GM18505 (cell line): ENCODE data around the gene MRPS31.

Experiments used
- ATAC-seq: cut with Tn5 transposase; IDR thresholded peaks from one replicate; pipeline ENCODE4 v1.9.1; 2021; ENCODE audit not compliant: unreplicated experiment
- POLR2A ChIP-seq: IDR thresholded peaks from 4 replicates; pipeline ENCODE4 v1.6.1; 2011; ENCODE audit warnings: borderline replicate concordance; ENCODE audit not compliant: insufficient read depth, insufficient read length; ENCODE audit errors: extremely low read depth

Gene MRPS31

DNA sequence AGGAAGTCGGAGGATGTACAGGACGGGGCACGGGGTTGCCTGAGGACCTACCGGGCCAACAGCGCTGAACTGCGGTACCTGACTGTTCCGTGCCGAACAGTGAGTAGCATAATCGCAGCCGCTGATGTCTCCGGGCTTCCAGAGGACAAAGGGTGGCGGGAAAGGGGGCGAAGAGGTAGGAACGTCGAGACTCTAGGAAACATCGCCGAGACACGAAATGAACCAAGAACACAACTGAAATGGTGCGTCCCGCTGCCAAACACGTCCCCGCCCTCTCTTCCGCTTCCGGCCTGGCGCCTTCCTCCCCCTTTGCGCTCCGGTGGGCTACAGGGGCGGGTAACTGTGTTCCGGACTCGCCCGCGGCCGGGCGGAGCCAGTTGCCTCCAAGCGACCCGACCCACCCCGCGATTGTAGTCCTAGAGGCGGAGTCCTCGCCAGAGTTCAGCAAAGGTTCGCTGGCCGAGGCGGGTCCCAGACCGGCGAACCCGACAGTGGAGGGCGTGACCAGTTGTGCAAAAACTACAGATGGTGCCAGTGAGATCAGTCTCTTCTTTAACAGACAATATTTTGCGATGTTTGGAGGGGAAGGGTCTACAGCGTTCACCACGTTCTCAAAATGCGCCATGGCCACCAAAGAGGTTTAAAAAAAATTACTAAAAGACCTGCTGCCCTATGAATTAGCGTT, at the start of gene MRPS31:
MRPS31 (minus strand) TSS at position 257 of the 685 bp plus-strand sequence; CDS start at position 203, 54 bp downstream.
- peak; percentile 99 for ATAC-seq
- peak; percentile 90 for TF ChIP-seq POLR2A

DNA sequence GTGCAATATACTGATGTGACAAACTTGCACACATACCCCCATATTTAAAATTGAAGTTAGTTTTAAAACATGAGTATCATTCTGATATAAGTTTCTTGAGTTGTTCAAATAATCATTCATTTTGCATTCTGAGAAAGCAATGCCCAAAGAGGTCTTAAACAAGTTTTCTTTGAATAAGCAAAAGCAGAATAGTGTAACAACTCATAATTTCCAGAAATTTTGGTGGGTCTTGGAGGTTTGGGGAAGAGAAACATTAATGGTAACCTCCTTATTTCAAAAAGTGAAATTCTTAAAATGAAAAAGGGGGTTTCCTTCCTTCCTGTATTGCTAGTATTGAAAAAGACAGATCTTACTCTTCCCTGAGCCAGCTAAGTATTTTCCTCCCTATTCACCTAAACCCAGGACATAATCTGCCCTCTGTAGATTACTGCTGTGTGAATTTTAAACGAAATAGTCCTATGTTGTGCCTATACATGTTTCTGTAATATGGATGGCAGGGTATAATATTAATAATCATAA, 48.9 kb upstream of the MRPS31 start:
- no peak for TF ChIP-seq POLR2A
- no peak for ATAC-seq

DNA sequence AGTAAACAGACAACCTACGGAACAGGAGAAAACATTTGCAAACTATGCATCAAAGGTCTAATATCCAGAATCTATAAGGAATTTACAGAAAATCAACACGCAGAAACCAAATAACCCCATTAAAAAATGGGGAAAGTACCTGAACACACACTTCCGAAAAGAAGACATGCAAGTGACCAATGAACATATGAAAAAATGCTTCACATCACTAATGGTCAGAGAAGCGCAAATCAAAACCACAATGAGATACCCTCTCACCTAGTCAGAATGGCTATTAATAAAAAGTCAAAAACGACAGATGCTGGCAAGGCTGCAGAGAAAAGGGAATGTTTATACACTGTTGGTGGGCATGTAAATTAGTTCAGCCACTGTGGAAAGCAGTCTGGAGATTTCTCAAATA, 47.9 kb upstream of the MRPS31 start:
- TF ChIP-seq POLR2A = no peak
- ATAC-seq = no peak

DNA sequence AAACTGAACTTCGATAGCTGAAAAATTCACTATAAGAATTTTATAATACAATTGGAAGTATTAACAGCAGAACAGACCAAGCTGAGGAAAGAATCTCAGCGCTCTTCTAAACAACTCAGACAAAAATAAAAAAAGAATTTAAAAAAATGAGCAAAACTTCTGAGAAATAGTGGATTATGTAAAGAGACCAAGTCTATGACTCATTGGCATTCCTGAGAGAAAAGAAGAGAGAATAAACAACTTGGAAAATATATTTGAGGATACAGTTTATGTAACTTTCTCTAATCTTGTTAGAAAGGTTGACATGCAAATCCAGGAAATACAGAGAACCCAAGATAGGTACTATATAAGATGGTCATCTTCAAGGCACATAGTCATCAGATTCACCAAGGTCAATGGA, 43.8 kb upstream of the MRPS31 start:
- no peak for TF ChIP-seq POLR2A
- no peak for ATAC-seq

DNA sequence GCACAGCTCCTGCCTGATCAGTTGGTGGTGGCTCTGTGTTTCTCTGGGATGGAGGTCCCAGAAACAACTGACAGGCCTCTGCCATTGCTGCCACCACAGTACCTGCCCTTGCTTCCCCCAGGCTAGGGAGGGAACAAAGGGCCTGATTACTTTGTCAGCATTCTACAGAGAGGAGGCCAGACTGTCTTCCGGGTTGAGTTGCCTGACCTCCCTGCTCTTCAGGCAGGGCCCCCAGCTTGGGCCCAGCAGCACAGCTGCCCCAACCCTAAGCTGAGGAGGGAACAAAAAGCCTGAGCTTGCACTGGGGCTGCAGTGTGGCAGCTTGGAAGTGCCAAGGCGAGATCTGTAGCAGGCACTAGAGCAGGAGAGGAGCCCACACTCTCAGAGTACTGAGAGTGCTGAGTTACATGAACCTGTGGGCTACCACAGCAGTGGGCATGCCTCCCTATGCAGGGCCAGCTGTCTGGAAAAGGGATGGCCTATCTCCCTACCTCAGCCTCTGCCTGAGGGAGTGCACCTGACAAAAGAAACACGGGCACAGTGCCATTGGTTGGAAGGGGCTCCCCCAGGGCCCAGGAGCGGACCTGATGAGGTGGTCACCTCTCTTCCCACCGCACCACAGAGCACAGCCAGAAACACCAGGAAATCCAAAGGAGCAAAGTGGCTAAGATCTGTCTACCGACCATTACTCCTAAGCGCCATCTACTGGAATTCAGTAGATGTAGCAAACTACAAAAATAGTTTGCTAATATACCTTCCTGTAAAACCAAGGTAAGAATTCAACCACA, 42.9 kb upstream of the MRPS31 start:
- no peak for ATAC-seq
- no peak for TF ChIP-seq POLR2A

DNA sequence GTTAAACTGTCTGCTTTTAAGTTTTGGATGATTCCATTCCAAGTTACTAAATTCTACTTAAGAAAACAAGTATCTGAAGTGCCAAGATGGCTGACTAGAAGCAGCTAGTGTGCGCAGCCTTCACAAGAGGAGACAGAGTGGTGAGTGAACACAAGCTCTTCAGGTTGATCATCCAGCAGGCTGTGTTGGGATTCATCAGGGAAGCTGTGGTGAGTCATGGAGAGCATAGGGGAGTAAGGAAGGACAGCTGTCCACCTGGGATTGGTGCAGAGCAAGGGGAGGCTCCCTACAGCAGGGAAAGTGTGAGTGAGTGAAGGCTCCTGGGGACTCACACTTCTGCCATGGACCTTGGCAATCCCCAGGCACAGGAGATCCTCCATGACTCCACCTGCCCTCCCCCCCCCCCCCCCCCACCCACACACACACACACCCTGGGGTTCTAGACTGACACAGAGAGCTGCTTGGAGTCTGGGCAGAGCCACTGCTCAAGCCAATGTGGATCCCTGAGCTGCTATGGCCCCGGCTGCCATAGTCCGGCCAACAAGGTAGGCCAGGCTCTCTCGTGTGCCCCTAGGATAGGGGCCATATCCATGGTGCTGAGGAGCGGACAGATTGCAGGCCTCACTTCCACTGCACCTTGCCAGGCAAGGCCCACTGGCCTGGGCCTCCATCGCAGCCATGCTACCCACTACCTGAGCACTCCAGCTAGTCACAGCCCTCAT, 41.9 kb upstream of the MRPS31 start:
- TF ChIP-seq POLR2A = no peak
- ATAC-seq = no peak

DNA sequence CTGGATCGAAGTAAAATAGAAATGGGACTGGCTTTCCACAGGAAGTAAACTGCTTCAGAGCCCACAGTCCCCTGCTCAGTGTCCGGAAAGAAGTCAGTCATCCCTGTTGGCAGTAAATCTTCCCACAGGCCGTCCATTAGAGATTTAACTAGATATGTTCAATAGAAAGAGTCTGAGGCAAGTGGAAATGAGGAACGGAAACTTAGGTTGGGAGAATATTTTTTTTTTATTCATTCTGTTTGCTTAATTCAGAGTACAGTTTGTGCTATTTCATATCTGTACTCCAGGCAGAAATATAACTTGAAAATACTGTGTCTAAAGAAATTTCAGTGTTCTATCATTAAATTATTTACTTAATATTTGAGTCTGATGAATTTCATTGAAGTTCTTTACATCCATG, 41.1 kb upstream of the MRPS31 start:
- ATAC-seq = no peak
- no peak for TF ChIP-seq POLR2A

DNA sequence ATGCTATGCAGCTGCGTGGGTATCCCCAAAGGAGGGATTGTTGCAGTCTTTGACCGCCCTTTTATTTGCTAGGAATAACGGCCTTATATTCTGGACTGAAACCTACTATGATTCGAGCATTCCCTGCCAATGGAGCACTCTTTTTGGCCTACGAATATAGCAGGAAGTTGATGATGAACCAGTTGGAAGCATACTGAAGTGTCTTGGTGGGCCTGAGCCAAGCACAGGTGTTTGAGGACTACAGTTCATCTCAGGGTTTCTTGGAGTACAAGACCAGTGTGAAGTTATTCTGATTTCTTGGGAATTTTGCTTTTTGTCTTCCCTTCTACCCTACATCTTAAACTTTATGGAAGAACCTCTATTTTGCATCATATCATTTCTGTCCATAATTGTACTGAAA, 38.5 kb upstream of the MRPS31 start:
- TF ChIP-seq POLR2A = no peak
- ATAC-seq = no peak

DNA sequence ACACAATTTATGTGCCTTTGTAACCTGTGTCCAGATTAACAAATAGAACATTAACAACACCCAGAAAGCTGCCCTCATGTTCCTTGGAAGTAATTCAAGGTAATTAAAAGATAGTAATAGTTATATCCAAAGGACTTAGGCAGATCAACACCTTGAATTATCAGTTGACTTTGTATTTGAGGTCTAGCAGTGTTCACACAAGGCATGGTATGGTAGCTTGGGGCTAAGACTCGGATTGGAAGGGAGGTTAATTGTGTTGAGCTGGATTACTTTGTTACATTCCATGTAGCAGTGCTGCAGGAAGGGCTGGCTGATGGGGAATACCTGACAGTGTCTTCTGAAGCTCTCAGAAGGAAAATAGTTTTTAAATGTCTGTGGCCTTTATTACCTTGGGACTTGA, 35.3 kb upstream of the MRPS31 start:
- no peak for TF ChIP-seq POLR2A
- no peak for ATAC-seq

DNA sequence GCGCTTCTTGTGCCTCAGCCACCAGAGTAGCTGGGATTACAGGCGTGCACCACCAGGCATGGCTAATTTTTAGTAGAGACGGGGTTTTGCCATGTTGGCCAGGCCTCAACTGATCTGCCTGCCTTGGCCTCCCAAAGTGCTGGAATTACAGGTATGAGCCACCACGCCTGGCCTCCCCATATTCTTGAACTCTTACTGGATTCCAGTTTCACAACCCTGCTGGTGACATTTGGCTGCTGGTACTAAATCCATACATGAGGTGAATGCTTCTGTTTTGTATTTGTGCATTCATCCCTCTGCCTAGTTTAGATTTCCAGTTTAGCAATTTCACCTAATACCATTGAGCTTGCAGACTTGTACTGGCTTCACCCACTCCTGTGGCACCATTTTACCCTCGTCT, 32.3 kb upstream of the MRPS31 start:
- TF ChIP-seq POLR2A = no peak
- ATAC-seq = no peak

DNA sequence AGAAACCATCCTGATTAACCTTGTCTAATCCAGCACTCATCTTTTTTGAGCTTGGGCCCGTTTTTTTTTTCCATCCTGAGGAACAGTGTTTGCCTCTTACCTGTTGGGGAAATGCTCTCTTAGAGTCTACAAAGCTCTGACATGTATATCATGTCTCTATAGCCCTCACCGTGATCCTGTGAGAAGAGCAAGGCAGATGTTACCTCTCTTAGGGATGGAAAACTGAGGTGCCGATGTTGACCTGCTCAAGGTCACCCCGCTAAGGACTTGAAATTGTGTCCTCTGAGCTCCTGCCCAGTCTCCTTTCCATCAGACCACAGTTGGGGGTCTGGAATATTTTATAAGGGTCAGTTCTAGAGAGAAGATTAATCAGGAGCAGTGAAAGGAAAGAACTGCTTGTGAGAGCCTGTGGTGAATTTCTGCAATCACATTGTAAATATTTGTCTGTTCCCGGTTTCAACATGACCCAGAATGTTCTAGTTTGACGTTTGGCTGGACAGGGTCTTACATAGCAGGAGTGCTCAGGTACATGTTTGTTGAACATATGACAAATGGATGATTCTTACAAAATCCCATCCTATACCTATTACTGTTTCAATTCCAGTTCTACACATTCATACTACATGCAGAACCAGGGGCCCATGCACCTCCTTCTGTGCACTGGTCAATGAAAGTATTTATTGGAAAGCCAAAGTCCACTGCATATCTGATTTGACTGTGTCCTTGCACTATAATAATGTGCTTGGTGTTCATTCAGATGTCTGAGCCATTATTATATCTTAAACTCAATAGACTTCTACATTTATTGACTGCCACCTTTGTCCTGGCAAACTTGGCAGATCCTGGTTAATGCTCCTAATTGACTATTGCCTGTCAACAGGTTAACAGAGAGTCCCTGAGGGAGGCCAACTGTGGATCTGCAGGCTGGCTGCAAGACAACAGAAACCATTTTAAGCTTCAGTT, 30.5 kb upstream of the MRPS31 start:
- no peak for ATAC-seq
- no peak for TF ChIP-seq POLR2A

DNA sequence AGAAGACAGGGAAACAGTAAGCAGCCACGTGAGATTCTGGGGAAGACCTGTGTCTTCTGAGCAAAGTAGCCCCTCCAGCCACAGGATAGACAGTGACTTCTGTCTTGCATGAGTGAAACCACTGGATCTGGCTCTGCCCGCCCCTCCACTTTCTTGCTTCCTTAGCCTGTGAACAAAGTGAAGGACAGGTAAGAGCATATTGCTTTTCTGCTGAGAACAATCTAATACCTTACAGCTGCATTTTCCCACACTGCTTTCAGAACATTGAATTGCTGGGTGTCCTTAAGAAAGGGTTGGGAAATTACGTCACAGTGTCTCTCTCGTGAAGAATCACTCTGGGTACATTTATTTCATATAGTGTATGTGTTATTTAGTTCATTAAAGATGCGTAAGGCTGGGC, 29.6 kb upstream of the MRPS31 start:
- no peak for TF ChIP-seq POLR2A
- no peak for ATAC-seq
